ENCODE results near the gene AP1S1.

Gene AP1S1

DNA sequence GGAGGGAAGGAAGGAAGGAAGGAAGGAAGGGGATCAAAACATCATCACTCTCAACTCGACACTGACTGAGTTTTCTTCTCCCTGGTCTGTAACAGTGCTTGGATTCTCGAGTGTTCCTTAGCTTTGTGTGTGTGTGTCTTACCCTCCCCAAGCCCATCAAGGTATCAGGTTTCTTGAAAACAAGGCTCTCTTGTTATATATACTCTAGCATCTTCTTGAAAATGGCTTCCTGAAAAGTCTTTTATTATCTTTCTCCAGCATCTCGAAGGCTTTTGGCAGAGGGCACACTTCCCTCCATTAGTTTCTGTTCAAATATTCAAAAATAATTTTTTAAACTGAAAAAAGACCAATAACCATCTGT, 14.0 kb upstream of the AP1S1 start:
- FAIRE-seq (no peak), DNase-seq (ENCODE audit: insufficient read length) (no peak)
- no peak for TF ChIP-seq POLR2A (IDR thresholded peaks at IDR 0.05; ENCODE audit: low read depth, low read length)
- no peak for TF ChIP-seq TAF1 (IDR thresholded peaks at IDR 0.05; ENCODE audit: borderline replicate concordance, low read depth, low read length)
- TF ChIP-seq POLR2AphosphoS5 (IDR thresholded peaks at IDR 0.05; ENCODE audit: low read depth, low read length), result no peak

DNA sequence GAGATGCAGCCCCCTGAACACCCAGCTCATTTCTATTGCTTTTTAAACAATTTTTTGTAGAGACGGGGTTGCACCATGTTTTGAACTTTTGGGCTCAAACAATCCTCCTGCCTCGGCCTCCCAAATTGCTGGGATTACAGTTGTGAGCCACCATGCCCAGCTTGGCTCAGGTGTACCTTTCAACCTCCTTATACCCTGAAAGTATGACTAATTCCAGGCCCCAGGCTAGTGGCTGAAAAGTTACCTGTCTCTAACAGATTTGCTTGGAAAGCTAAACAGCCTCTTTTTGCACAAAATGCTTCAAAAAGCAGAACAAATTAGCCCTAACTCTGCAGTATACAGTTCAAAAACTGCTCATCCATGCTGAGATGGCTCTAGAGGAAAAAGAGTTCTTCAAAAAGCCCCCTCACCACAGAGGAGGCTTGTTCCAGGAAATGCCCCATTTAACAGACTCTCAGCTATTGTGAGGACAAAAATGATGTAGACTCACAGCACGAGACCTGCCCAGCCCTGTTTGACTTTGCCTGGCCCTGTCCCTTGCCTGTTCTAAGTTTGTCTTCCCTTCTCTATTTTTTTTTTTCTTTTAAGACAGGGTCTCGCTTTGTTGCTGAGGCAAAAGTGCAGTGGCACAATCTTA, 13.4 kb upstream of the AP1S1 start:
- no peak for DNase-seq (ENCODE audit: insufficient read length)
- TF ChIP-seq POLR2AphosphoS5 (IDR thresholded peaks at IDR 0.05; ENCODE audit: low read depth, low read length) (no peak), TAF1 (IDR thresholded peaks at IDR 0.05; ENCODE audit: borderline replicate concordance, low read depth, low read length) (no peak), POLR2A (IDR thresholded peaks at IDR 0.05; ENCODE audit: low read depth, low read length) (no peak)
- FAIRE-seq, result no peak

DNA sequence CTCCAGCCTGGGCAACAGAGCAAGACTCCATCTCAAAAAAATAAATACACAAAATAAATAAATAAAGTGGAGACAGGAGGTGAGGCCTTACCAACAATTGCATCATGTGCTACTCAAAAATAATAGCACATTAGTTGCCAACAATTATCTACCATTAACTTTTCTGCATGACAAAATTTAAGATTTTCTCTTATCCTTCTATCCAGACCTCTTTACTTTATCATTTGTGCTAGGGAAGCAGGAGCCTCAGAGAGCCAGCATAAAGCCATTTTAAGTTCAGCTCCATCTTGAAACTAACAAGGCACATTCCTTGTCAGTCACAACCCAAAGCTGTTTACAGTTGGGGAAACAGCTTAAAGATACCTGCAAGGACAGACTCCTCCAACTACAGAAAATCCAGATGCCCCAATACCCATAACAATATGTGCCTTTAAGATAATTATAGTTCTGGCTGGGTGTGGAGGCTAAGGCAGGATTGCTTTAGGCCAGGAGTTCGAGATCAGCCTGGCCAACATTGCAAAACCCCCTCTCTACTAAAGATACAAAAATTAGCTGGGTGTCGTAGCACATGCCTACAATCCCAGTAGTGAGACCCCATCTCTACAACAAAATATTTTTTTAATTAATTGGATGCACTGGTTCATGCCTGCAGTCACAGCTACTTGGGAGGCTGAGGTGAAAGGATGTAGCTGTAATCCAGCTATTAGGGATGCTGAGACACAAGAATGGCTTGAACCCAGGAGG, 2.2 kb upstream of the AP1S1 start:
- no peak for TF ChIP-seq POLR2AphosphoS5 (IDR thresholded peaks at IDR 0.05; ENCODE audit: low read depth, low read length)
- no peak for TF ChIP-seq TAF1 (IDR thresholded peaks at IDR 0.05; ENCODE audit: borderline replicate concordance, low read depth, low read length)
- no peak for TF ChIP-seq POLR2A (IDR thresholded peaks at IDR 0.05; ENCODE audit: low read depth, low read length)
- FAIRE-seq (no peak), DNase-seq (ENCODE audit: insufficient read length) (no peak)

DNA sequence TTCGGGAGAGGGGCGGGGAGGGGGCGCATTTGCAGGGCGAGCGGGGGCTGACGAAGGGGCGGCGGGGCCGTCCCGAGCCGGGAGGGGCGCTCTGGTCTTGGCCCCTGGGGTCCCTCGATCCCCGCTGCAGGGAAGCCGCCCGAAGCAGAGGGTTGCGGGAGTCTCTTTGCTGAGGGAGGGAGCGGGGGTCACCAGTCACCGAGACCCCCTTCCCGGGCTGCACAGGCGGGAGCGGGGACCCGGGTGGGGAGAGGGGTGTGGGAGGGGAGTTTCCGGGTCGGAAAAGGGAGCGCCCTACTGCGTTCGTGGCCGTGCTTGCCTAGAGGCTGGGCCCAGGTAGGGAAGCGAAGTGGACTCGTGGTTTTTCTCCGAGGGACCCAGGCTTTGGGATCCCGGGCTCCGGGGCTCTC, 422 bp downstream of the AP1S1 start:
- FAIRE-seq, result no peak
- DNase-seq (ENCODE audit: insufficient read length), result no peak
- TF ChIP-seq POLR2A (IDR thresholded peaks at IDR 0.05; ENCODE audit: low read depth, low read length), result no peak
- no peak for TF ChIP-seq TAF1 (IDR thresholded peaks at IDR 0.05; ENCODE audit: borderline replicate concordance, low read depth, low read length)
- no peak for TF ChIP-seq POLR2AphosphoS5 (IDR thresholded peaks at IDR 0.05; ENCODE audit: low read depth, low read length)

DNA sequence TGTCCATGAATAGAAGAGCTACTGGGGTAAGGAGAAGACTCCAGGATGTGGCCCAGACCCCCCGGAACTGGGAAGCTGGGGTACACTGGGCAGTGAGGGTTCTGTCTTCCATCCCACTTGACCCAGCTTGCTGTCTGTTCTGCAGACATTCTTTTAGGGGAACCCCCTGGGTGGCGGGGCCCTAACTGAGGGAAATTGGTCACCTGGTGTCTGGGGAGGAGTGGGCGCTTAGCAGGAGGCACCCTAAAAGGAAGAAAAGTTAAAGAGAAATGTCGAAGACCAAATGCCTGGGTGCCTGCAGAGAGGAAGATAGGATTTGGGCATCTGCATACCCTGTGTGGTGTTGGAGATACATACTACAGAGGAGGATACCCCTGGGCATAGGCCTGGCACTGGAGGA, 1.0 kb downstream of the AP1S1 start:
- DNase-seq (ENCODE audit: insufficient read length) (no peak), FAIRE-seq (no peak)
- no peak for TF ChIP-seq POLR2A (IDR thresholded peaks at IDR 0.05; ENCODE audit: low read depth, low read length)

DNA sequence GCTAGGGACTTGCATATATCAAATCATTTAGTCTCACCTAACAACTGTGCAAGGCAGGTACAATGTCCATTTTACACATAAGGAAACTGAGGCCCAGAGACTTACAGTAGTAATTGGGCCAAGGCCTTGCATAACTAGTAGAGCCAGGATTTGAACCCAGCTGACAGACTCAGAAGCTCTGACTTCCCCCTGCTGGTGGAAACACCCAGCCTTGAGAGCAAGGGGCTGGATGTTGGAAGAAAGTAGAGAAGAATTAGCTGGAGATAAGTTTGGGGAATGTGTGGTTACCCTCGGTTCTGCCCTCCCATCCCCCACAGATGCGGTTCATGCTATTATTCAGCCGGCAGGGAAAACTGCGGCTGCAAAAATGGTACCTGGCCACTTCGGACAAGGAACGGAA, 2.0 kb downstream of the AP1S1 start:
- no peak for TF ChIP-seq POLR2AphosphoS5 (IDR thresholded peaks at IDR 0.05; ENCODE audit: low read depth, low read length)
- TF ChIP-seq TAF1 (IDR thresholded peaks at IDR 0.05; ENCODE audit: borderline replicate concordance, low read depth, low read length), result no peak
- TF ChIP-seq POLR2A (IDR thresholded peaks at IDR 0.05; ENCODE audit: low read depth, low read length), result no peak
- FAIRE-seq (no peak), DNase-seq (ENCODE audit: insufficient read length) (no peak)

DNA sequence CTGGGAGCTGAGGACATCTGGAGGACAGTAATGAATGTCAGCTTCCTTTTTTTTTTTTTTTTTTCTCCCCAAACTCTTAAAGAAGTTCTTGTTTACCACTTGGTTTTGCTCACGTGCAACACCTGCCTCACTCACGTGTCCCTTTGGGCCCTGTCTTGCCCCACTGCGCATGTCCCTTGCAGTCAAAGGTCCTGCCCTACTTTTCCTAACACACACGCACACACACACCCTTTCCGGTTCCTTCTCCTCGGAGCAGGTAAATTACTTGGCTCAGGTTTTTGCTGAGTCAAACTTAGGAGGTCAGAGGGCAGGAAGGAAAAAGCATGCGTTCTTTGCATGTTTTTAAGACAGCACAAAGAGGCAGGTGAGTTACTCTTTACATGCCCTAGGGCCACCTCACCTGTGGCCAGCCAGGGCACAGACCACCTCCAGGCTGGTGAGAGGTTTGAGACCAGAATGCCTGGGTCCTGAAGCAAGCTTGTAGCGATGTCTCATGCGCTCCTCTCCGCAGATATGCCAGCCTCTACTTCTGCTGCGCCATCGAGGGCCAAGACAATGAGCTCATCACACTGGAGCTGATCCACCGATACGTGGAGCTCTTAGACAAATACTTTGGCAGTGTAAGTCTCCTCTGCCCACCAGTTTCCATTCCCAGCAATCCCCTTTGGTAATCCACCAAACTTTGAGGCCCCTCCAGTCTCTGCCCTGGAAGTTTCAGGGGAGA, 2.8 kb downstream of the AP1S1 start:
- FAIRE-seq, result no peak

DNA sequence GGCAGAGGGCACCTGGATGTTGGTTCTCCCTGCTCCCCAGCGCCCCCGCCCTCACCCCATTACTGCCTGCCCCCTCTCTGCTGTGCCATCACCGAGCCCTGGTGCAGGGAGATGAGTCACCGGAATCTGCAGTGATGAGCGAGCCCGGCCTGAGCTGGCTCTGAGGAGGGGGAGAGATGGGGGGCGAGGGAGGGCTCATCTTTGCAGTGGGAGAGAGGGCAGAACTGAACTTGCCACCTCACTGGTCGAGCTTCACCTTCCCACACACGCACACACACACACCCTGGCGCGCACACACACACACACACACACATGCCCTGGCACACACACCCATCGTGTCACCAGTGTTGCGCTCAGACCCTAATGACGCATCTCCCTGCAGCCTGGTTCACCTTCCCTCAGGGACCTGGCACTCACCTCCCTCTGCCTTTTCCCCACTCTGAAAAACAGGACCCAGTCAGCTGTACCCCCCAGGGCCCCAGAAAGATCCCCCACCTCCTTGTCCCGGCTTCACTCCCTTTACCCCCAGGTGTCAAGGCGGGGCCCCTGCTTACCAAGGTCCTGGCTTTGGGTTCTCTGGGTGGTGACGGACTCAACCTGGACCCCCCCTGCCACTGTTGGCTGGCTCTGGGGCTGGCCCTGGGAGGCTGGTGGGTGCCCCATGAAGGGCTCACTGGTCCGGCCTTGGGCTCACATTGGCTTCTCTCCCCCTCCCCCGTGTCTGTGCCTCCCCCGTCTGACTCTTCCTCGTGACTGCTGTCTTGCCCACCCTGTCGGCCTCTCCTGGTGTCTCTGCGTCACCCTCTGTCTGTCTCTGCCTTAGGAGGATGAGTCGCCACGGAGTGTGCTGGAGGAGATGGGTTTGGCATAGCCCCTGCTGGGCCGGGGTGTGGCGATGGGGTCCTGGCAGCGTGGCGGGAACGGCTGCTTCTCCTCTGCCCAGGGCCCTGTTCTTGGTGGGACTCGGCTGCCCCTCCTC, 5.7 kb downstream of the AP1S1 start:
- FAIRE-seq (no peak), DNase-seq (ENCODE audit: insufficient read length) (no peak)
- TF ChIP-seq POLR2A (IDR thresholded peaks at IDR 0.05; ENCODE audit: low read depth, low read length) (no peak), POLR2AphosphoS5 (IDR thresholded peaks at IDR 0.05; ENCODE audit: low read depth, low read length) (no peak), TAF1 (IDR thresholded peaks at IDR 0.05; ENCODE audit: borderline replicate concordance, low read depth, low read length) (no peak)

More for the DNA sequence above, 2.8 kb downstream of the AP1S1 start:
- TF ChIP-seq POLR2A (IDR thresholded peaks at IDR 0.05; ENCODE audit: low read depth, low read length), result no peak
- TF ChIP-seq POLR2AphosphoS5 (IDR thresholded peaks at IDR 0.05; ENCODE audit: low read depth, low read length), result no peak
- DNase-seq (ENCODE audit: insufficient read length), result no peak

DNA sequence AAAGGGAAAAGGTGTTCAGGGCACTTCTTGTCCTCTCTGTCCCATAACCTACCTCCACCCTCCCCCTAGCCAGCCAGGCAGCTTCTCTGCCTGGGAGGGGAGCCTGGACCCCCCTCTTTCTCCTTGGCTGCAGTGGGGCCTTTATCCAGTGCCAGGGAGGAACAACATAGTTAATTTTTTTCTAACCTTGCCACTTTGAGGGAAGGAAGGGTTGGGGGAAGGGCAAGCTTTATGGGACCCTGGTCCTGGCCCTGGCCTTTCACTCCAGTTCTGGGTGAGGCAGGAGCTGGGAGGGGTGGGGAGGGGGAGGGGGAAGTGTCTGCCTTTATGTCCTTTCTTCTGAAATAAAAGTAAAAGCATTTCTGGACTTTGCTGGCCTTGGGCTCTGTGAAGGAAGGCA, 6.6 kb downstream of the AP1S1 start:
- DNase-seq (ENCODE audit: insufficient read length), result no peak
- TF ChIP-seq POLR2AphosphoS5 (IDR thresholded peaks at IDR 0.05; ENCODE audit: low read depth, low read length) (no peak), POLR2A (IDR thresholded peaks at IDR 0.05; ENCODE audit: low read depth, low read length) (no peak), TAF1 (IDR thresholded peaks at IDR 0.05; ENCODE audit: borderline replicate concordance, low read depth, low read length) (no peak)
- FAIRE-seq, result no peak

DNA sequence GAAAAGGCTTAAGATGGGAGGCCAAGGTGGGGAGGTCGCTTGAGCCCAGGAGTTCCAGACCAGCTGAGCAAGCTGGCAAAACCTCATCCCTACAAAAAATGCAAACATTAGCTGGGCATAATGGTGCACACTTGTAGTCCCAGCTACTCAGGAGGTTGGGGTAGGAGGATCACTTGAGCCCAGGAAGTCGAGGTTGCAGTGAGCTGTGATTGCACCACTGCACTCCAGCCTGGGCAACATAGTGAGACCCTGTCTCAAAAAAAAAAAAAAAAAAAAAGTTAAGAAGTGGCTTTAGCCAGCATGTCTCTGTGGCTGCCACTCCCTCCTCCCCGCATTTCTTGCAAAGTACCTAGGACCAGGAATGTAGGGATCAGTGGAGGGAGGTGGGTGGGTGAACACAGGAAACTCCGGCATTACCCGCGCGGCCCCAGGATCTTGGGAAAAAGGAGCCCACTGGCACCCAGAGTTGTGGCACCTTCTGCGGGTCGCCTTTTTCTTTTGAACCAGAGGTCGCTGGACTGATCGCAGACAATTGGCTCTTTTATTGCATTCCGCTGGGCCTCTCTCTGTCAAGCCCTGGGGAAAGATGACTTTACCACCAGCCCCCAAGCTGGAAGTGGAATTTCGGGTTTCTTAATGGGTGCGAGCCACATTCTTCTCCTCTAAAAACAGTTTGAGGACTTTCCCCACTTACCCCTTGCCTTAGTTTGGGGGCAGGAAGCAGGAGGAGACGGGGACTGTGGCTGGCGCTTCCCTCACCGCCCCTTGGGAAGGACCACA, 7.6 kb downstream of the AP1S1 start:
- DNase-seq (ENCODE audit: insufficient read length) (no peak), FAIRE-seq (no peak)
- no peak for TF ChIP-seq POLR2AphosphoS5 (IDR thresholded peaks at IDR 0.05; ENCODE audit: low read depth, low read length)
- TF ChIP-seq TAF1 (IDR thresholded peaks at IDR 0.05; ENCODE audit: borderline replicate concordance, low read depth, low read length), result no peak
- TF ChIP-seq POLR2A (IDR thresholded peaks at IDR 0.05; ENCODE audit: low read depth, low read length), result no peak
